MG63 (cell line): Measurements from ENCODE around the gene SEMA6D. TPM values are rescaled to one million over a fixed set of nuclear protein-coding genes. Genes with fewer than 3 reads are reported as not detected.

Experiments used
- DNase-seq: peaks from one replicate; pipeline ENCODE4 v3.0.0-alpha.2; 2020
- H3K27me3 ChIP-seq: fragments of 250-450 bp; sonication (Bioruptor Pico); 2 replicates; pipeline ENCODE4 v1.5.1; 2020; ENCODE audit warnings: mild to moderate bottlenecking, moderate library complexity
- H3K36me3 ChIP-seq: fragments of 250-450 bp; sonication (Bioruptor Pico); 2 replicates; pipeline ENCODE4 v1.5.1; 2020; ENCODE audit warnings: mild to moderate bottlenecking, moderate library complexity
- H3K4me3 ChIP-seq: fragments of 250-450 bp; sonication (Bioruptor Pico); 2 replicates; pipeline ENCODE4 v1.5.1; 2020; ENCODE audit warnings: mild to moderate bottlenecking, moderate library complexity
- H3K9me3 ChIP-seq: fragments of 250-450 bp; sonication (Bioruptor Pico); 2 replicates; pipeline ENCODE4 v1.5.1; 2020; ENCODE audit warnings: mild to moderate bottlenecking, moderate library complexity
- total RNA-seq: library from RNA; depleted of rRNA; stranded (reverse); fragments of >200 nt; shearing (Covaris generic); gene quantifications from 2 replicates; pipeline ENCODE4 v1.2.3, GENCODE V29; 2014; ENCODE audit warnings: low replicate concordance; rRNA removed

SEMA6D gene, protein sequence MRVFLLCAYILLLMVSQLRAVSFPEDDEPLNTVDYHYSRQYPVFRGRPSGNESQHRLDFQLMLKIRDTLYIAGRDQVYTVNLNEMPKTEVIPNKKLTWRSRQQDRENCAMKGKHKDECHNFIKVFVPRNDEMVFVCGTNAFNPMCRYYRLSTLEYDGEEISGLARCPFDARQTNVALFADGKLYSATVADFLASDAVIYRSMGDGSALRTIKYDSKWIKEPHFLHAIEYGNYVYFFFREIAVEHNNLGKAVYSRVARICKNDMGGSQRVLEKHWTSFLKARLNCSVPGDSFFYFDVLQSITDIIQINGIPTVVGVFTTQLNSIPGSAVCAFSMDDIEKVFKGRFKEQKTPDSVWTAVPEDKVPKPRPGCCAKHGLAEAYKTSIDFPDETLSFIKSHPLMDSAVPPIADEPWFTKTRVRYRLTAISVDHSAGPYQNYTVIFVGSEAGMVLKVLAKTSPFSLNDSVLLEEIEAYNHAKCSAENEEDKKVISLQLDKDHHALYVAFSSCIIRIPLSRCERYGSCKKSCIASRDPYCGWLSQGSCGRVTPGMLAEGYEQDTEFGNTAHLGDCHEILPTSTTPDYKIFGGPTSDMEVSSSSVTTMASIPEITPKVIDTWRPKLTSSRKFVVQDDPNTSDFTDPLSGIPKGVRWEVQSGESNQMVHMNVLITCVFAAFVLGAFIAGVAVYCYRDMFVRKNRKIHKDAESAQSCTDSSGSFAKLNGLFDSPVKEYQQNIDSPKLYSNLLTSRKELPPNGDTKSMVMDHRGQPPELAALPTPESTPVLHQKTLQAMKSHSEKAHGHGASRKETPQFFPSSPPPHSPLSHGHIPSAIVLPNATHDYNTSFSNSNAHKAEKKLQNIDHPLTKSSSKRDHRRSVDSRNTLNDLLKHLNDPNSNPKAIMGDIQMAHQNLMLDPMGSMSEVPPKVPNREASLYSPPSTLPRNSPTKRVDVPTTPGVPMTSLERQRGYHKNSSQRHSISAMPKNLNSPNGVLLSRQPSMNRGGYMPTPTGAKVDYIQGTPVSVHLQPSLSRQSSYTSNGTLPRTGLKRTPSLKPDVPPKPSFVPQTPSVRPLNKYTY
- total RNA-seq: 1.0 and 14.1 TPM in 2 replicates

DNA sequence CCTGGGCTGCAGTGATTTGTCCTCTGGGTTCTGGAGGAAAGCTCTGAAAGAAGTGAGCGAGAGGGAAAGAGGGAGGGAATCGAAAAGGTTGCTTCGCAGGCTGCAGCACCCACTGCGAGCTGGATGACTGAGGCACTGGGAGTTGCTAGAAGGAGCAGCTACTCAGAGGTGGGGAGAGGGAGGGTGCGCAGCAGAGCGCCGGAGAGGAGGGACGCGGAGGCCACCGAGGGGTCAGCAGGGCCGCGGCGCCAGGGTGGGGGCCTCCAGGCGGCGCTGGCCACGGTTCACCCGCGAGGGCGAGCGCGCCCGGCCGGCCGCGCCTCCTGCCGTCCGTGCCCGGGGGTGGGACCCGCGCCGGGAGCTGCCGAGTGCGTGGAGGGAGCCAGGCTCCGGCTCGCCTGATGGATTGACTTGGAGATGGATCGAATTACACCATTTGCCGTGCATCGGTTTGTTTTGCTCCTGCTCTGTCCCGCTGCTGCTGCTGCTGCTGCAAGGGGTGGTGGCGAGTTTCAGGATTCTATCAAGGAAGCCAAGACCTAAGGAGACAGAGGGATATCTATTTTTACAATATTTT, at the start of gene SEMA6D:
Gene SEMA6D (plus strand): TSS at position 470 of the 577 bp plus-strand sequence. CDS start 42,294 bp downstream, outside the sequence.
- no peaks in the 10 kb centered on the region; the same call in 1 of the 2 replicates for H3K36me3 ChIP-seq
- peak within 1 kb of the TSS; percentile 74 for H3K4me3 ChIP-seq
- H3K9me3 ChIP-seq: no peaks in the 10 kb centered on the region
- peak; percentile 90 for DNase-seq
- no peaks in the 10 kb centered on the region for H3K27me3 ChIP-seq

DNA sequence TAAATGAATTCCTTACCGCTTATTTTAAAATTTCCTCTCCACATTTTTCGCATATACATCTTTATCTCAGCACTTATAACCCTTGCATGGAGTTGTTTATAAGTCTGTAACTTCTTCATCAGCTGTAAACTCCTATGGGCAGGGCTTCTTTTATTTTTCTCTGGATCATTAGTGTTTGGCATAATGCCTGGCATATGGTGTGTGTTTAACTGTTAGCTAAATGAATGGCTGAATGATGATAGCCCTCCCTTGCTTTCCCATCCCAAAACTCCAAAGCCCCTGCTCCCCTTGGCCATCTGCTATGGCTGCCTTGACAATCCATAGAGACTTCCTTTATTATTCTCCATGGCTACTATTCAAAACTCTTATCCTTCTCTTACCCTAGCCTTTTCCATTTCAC, 48.1 kb upstream of the SEMA6D start:
- H3K27me3 ChIP-seq: no peaks in the 10 kb centered on the region
- DNase-seq: no peak
- H3K36me3 ChIP-seq: no peaks in the 10 kb centered on the region
- no peaks in the 10 kb centered on the region for H3K9me3 ChIP-seq
- no peak overlapping the region for H3K4me3 ChIP-seq

DNA sequence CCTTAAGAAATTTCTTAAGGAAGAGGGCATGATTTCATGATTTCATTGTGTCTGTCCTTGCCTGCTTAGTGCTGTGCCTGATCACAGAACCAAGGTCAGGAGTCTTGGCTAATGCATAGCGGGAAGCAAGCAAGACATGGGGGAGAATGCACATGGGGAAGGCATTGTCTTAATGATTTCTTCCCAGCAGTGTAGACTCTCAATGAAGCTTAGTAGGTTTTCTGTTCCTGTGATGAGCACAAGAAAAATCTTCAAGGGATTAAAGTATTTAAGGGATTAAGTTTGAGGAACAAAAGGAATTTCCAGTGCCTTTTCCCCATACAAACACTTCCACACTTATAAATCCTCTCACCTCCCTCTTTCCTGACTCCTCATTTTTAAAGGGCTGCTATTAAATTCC, 46.9 kb upstream of the SEMA6D start:
- Histone ChIP-seq H3K4me3 (no peak overlapping the region), H3K9me3 (no peaks in the 10 kb centered on the region), H3K36me3 (no peaks in the 10 kb centered on the region), H3K27me3 (no peaks in the 10 kb centered on the region)
- DNase-seq: no peak

DNA sequence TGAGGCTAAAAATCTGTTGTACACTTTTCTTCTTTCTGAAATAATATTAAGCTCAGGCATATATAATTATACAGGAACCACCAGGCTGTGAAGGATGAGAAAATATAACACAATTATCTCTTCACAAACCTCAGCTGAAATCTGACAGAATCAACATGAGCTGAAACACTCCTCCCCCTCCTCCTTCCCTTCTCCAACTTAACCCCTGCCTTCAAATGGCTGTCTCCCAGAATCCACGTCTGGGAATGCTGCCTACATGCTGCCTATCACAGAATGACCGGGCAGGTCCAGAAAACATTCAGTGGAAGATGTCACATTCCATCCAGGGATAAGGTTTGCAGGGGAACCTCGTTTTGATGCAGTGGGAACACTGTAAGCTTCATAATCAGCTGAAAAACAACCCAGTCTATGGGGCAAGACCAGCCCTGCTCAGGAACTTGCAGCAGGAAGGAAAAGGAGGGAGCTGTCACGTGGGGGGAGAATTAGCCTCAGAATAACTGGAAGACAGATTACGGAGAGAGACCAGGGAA, 44.0 kb upstream of the SEMA6D start:
- Histone ChIP-seq H3K27me3 (no peaks in the 10 kb centered on the region), H3K4me3 (no peak overlapping the region), H3K9me3 (no peaks in the 10 kb centered on the region), H3K36me3 (no peaks in the 10 kb centered on the region)
- no peak for DNase-seq

DNA sequence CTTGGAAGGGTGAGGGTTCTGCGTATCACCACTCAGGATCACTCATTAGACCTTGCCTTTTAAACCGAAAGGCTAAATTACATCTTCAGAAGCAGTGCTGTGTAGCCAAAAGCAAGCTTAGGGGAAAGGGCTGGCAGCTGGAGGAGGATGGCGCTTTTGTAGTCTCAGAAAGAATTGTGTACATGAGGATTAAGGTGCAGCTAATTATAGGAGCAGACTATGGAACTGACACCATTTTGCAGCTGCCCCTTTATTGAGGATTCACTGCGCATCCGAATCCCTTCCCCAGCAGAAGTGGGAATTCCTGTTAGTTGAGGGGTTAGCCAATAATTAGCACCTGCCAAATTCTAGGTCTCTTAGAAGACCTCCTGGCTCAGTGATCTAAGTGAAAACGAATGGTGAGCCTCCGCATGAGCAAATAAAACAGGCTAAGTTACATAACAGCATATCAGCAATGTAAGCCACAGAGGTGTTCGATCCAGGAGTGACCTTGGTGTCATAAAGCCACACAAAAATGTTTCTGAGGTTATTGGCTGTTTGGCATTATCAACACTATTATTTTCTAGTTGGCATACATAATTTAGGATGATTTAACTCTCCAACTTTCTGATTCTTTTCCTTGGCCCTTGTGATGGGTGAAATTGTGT, 42.6 kb upstream of the SEMA6D start:
- Histone ChIP-seq H3K27me3 (no peaks in the 10 kb centered on the region), H3K9me3 (no peaks in the 10 kb centered on the region), H3K36me3 (no peaks in the 10 kb centered on the region), H3K4me3 (no peak overlapping the region)
- DNase-seq: no peak

DNA sequence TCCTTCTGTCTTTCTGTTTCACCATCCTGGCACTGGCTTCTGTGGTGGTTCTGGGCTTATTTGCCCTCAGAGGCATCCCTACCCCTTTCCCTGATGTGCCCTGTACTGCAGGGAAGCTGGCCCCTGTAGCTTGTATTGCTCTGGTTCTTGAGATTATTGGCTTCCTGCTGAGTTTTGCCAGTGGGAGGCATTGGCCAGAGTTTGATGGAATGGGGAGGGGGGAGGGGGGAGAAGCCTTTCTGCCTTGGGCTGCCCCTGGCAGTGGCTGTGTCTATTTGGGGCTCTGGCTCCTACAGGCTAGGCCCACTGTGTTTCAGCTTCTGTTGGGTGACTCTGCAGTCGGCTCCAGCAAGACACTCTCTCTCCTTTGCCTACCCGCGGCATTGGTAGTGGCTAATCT, 41.6 kb upstream of the SEMA6D start:
- no peaks in the 10 kb centered on the region for H3K27me3 ChIP-seq
- DNase-seq: peak; percentile 11
- no peaks in the 10 kb centered on the region for H3K36me3 ChIP-seq
- no peak overlapping the region for H3K4me3 ChIP-seq
- H3K9me3 ChIP-seq: no peaks in the 10 kb centered on the region

DNA sequence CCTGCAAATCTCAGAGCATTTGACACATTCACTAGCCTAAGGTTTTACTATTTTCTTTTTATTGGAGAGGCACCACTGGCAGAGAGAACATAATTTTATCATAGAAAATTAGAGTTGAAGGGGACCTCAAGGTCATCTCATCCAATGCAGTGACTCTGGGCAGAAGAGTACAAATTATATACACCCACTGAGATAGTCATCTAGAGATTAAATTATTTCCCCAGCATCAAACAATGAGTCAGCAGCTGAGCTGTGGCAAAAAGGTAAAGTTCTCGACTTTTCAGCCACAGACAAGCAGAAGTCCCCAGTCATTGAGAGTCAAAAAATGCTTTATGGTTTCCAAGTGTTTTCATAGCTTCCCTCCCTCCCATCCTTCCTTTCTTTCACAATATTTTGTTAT, 39.3 kb upstream of the SEMA6D start:
- Histone ChIP-seq H3K4me3 (no peak overlapping the region), H3K9me3 (no peaks in the 10 kb centered on the region), H3K36me3 (no peaks in the 10 kb centered on the region), H3K27me3 (no peaks in the 10 kb centered on the region)
- DNase-seq: no peak

DNA sequence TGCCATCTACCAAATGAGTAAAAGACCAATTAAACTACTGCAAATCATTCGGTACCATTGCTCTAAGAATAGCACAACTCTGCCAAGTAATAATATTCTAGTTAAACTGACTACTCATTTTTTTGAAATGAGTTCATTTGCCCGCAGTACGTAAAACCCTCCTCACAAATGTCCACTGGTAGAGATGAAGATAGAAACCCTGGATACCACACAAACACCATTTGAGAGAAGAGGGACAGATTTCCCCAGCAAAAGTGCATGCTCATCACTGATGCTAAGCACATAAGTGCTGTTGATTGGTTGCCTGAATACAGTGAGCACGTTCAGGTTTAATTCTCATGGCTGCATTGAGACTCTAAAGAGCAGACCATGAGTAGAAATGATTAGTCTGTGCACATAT, 34.6 kb upstream of the SEMA6D start:
- Histone ChIP-seq H3K9me3 (no peaks in the 10 kb centered on the region; the same call in 1 of the 2 replicates), H3K36me3 (no peaks in the 10 kb centered on the region), H3K4me3 (no peak overlapping the region), H3K27me3 (no peaks in the 10 kb centered on the region)
- DNase-seq: no peak

DNA sequence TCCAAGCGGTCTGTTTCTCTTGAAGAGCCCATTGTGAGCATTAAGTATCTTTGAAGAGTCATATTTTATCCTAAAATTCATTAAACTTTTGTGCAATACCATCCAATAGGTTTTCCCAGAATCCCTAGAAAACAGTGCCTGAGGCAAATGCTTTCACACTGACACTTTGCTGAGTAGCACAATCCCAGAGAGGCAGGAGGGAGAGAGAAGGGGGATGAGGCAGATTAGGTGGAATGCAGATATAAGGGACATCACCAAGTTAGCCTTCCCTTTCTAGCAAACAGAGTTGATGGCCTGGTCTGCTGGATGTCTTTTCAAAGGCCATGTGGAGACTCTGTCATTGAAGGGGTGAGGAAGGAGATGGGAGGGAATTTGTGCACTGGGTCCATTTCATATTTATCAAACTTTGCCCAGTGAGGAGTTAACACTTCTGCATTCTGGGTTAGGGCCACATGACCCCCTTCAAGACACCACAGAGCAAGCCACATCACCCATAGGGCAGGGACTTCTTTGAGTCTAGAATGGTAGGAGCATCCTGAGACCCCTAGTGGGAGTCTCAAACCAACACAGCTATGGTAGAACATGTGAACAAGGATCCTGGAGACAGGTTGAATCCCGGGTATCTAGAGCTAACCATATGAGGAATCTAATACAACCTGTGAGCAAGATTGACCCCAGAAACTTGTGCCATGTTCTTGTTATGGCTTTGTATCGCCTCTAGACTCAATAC, 32.0 kb upstream of the SEMA6D start:
- Histone ChIP-seq H3K4me3 (no peak overlapping the region), H3K27me3 (no peaks in the 10 kb centered on the region), H3K9me3 (peaks cover 3% of the 10 kb centered on the region; the same call in 1 of the 2 replicates), H3K36me3 (no peaks in the 10 kb centered on the region)
- no peak for DNase-seq

DNA sequence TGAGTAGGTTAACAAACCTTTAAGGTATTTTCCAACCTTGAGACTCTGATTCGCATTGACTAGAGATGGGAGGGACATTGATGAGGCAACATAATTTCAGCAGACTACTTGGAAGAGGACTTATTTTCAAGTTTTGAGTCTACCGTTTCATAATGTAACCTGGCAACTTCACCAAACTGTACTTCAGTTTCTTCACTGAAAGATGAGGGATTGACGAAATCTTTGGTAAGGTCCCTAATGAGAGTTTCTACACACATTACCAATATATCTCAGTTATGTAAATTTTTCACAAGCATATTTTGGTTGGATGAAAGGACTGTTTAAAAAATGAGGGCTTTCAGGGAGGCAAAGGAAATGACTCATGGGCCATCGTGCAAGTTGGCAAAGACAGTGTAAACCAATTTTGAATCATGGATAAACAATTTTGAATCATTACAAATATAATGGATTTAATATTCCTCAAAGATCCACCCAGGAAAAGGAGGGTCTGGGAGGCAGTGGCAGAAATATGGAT, 28.7 kb upstream of the SEMA6D start:
- Histone ChIP-seq H3K4me3 (no peak overlapping the region), H3K36me3 (no peaks in the 10 kb centered on the region), H3K27me3 (no peaks in the 10 kb centered on the region), H3K9me3 (peaks cover 3% of the 10 kb centered on the region; the same call in 1 of the 2 replicates)
- peak; percentile 80 for DNase-seq

DNA sequence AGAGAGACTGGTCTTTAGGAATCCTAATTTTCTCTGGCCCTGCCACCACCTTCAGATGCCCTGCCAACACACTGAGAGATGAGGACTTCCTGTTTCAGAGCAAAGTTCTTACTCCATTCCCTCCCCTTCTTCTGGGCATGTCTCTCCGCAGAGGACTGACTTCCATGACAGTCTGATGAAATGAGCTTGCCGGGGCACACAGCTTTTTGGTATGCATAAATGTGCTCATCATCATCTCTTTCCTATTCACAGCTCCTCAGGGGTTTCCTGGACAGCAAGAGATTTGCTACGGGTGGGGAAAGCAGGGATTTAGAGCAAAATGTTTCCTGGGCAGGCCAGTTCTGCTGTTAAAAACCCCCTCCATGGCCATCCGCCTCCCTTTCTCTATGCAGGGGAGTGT, 27.6 kb upstream of the SEMA6D start:
- Histone ChIP-seq H3K27me3 (no peaks in the 10 kb centered on the region), H3K36me3 (no peaks in the 10 kb centered on the region), H3K9me3 (peaks cover 3% of the 10 kb centered on the region; the same call in 1 of the 2 replicates), H3K4me3 (no peak overlapping the region)
- DNase-seq: no peak

DNA sequence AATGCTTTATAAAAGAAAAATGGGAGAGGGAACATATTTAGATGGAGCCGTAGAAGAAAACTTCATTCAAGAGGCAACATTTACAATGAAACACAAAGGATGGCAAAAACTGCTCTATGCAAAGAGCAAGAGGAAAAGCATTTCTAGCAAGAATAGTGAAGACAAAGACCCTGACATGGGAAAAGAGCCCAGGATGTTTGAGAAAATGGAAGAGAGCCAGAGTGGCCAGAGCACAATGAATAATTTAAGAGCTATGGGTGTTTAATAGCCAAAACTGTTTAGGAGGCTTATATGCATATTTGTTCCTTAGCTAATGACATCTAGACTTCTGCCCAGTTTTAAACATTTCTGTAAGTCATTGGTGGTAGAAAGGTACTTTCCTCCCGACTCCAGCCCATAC, 25.4 kb upstream of the SEMA6D start:
- DNase-seq: no peak
- Histone ChIP-seq H3K36me3 (no peaks in the 10 kb centered on the region), H3K27me3 (no peaks in the 10 kb centered on the region), H3K9me3 (peaks cover 3% of the 10 kb centered on the region; the same call in 1 of the 2 replicates), H3K4me3 (no peak overlapping the region)

DNA sequence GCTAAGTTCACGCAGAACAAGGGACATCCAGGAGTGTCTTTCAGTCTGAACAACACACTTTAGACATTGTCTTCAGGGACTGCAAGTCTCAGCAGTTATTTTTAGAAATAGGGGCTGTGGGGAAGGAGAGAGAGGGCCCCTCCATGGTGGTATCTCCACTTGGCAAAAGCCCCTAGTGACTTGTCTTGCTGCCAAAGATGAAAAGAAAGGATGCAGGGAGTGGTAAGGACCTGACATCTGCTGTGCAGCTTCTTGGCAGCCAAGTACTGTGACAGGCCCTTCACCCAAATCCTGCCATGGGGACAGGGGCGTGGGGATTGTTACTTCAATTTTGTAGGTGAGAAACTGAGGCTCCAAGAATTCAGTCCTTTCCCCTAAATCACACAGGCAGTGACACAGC, 21.0 kb upstream of the SEMA6D start:
- Histone ChIP-seq H3K27me3 (no peaks in the 10 kb centered on the region), H3K9me3 (peaks cover 3% of the 10 kb centered on the region; the same call in 1 of the 2 replicates), H3K4me3 (no peak overlapping the region), H3K36me3 (no peaks in the 10 kb centered on the region)
- no peak for DNase-seq

DNA sequence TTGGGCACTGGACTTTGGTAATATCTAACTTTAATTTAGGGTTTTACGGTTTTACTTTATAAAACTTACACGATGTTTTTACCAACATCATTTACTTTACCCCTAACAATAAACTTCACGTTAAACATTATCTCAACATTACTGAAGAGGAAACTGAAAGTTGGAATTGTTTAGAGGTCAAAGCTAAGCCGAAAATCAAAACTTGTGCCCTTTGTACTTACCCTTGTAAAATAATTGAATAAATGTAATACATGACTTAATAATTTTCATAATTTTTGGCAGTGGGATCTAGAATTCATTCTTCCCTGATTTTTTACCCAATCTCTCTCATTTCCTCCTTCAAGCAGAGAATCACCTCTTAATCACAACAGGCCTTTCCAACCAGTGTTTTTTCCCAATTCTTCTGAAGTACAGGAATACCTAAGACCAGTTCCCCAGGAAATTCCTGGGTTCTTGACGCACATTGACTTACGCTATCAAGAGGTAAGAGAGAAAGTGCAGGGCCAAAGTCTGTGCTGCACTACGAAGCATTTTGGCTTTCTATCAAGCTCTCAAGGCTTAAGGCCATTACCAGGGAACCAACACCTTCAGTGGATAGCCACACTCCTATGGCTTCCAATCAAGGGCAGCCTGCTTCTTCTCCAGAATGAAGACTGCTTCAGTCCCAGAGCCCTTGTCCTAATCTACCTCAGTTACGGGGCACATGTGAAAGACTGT, 11.9 kb upstream of the SEMA6D start:
- H3K27me3 ChIP-seq: no peaks in the 10 kb centered on the region
- H3K36me3 ChIP-seq: no peaks in the 10 kb centered on the region
- no peak overlapping the region for H3K4me3 ChIP-seq
- H3K9me3 ChIP-seq: no peaks in the 10 kb centered on the region
- DNase-seq: no peak

DNA sequence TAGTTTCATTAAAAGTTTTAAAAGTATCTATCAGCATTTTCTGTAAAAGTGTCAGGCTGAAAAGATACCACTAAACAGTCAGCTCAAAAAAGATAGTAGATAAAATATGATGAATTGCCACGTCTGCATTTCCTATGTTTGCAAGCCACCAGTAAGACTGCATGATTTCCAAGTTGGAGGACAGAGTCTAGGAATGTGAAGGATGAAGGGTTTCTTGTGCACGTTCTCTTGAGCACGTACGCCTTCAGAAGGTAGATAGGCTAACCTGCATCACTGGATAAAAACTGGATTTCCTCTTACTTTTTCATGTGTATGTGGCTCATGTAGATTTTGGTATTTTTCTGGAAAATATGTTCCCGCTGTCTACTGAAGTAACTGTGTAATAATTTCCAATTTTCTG, 9.9 kb upstream of the SEMA6D start:
- H3K4me3 ChIP-seq: no peak overlapping the region
- DNase-seq: no peak
- H3K9me3 ChIP-seq: no peaks in the 10 kb centered on the region
- no peaks in the 10 kb centered on the region for H3K27me3 ChIP-seq
- H3K36me3 ChIP-seq: no peaks in the 10 kb centered on the region
